Spleen (tissue), 7 donors: ENCODE measurements around the gene LRRC15.

ENCODE experiments used
- POLR2AphosphoS5 ChIP-seq, 3 donors: sonication (generic); formaldehyde crosslinking; IDR thresholded peaks; one replicate each; pipeline ENCODE4 v1.5.1; 2017; ENCODE audit warnings: antibody characterized with exemption in 3 of 3
- TF ChIP-seq, protein P1 (sequence below), 11 experiments: fragments of 200-600 bp in 7 of 11; fragments of 450-650 bp in 4 of 11; sonication (generic) in 4 of 11; IDR thresholded peaks in 8 of 11; conservative IDR thresholded peaks in 3 of 11; 1 replicate in 7 of 11; 2 replicates in 4 of 11; pipeline versions ENCODE4 v1.4.0 to v1.8.0; 2016 to 2021; ENCODE audit warnings: antibody characterized with exemption in 11 of 11, inconsistent platforms in 4 of 11, mild to moderate bottlenecking in 1 of 11
- donor health status: DM: no; HTN: no; CAD: no; lungs with moderate emphysema.
- donor health status: DM: no; HTN: no; CAD: no.
- donor health status: DM: no; HTN: no; CAD: no.

DNA sequence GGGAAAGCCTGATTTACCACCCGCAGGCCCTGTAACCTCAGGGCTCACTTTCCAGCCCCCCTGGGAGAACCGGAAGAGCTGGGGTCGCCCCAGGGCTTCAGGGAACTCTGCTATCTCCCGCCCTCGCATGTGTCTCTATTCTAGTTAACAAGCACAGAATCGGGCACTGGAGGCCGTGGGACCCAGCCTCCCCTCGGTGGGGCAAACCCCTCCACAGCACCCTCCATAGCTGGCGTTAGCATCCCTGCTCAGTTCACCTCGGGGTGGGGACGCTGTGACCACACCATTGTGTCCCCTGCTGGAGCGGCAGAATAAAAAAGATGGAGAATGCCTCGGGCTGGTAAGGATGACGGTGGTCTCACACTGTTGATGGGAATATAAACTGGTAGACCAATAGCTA is 3.5 kb upstream of the LRRC15 start:
- TF ChIP-seq, protein P1, sequence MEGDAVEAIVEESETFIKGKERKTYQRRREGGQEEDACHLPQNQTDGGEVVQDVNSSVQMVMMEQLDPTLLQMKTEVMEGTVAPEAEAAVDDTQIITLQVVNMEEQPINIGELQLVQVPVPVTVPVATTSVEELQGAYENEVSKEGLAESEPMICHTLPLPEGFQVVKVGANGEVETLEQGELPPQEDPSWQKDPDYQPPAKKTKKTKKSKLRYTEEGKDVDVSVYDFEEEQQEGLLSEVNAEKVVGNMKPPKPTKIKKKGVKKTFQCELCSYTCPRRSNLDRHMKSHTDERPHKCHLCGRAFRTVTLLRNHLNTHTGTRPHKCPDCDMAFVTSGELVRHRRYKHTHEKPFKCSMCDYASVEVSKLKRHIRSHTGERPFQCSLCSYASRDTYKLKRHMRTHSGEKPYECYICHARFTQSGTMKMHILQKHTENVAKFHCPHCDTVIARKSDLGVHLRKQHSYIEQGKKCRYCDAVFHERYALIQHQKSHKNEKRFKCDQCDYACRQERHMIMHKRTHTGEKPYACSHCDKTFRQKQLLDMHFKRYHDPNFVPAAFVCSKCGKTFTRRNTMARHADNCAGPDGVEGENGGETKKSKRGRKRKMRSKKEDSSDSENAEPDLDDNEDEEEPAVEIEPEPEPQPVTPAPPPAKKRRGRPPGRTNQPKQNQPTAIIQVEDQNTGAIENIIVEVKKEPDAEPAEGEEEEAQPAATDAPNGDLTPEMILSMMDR (IDR thresholded peaks at IDR 0.05 in 8 of 11, conservative IDR thresholded peaks at IDR 0.05 in 3 of 11): no peak
- TF ChIP-seq POLR2AphosphoS5 (IDR thresholded peaks at IDR 0.05): no peak
